Measurements from ENCODE around the gene MYO1G. TPM values are rescaled to one million over a fixed set of nuclear protein-coding genes. Genes with fewer than 3 reads are reported as not detected.

MYO1G gene
- total and polyA plus RNA-seq, 10 of the 15 experiments (the other 5 are each of a cell fraction or from before 2014, with no cell fraction given): 1.8 to 232 (median 134) TPM

DNA sequence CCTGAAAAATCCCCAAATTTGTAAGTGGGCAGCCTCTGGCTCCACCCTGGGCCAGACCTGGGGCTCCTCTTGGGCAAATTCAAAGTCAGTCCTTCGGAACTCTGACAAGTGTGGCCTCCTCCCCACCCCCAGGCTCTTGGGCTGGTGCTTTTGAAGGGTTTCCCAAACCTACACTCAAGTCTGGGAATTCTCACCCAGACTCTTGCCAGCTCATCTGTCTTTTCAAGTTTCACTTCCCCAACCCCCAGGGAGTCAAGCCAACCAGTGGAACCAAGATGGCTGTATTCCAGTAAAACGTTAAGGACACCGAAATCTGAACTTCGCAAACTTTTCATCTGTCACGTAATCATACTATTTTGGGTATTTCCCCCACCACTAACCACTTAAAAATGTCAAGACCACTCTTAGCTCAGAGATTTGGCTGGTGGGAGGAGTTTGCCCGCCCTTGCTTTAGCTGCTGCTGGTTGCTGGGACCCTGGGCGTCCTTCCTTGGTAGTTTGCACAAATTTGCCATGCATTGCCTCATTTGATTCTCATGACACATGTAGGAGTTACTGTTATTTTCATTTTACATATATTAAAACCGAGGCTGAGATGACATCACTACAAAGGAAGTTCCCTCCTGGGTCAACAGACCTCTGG is 1.7 kb upstream of the MYO1G start (continued):
- TF ChIP-seq, protein P1, sequence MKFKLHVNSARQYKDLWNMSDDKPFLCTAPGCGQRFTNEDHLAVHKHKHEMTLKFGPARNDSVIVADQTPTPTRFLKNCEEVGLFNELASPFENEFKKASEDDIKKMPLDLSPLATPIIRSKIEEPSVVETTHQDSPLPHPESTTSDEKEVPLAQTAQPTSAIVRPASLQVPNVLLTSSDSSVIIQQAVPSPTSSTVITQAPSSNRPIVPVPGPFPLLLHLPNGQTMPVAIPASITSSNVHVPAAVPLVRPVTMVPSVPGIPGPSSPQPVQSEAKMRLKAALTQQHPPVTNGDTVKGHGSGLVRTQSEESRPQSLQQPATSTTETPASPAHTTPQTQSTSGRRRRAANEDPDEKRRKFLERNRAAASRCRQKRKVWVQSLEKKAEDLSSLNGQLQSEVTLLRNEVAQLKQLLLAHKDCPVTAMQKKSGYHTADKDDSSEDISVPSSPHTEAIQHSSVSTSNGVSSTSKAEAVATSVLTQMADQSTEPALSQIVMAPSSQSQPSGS (IDR thresholded peaks at IDR 0.05; ENCODE audit: low read length): no peak
- TF ChIP-seq PML (IDR thresholded peaks at IDR 0.05; ENCODE audit: low read length) (no peak), CHD2 (IDR thresholded peaks at IDR 0.05; ENCODE audit: borderline replicate concordance, low read depth, low read length) (no peak), SMARCA5 (IDR thresholded peaks at IDR 0.05) (no peak), ETV6 (conservative IDR thresholded peaks at IDR 0.05 in 1 of 2, IDR thresholded peaks at IDR 0.05 in 1 of 2; ENCODE audit: borderline replicate concordance in 1 of 2, low read depth in 1 of 2) (peak in 1 of 2 experiments; percentile 75; a peak in 1 of 4 replicates), SUZ12 (IDR thresholded peaks at IDR 0.05; ENCODE audit: unreplicated experiment) (no peak), RELA (IDR thresholded peaks at IDR 0.05; ENCODE audit: borderline replicate concordance, partially characterized antibody) (peak; percentile 86), POLR2AphosphoS2 (IDR thresholded peaks at IDR 0.05; ENCODE audit: low read depth, low read length) (no peak), NRF1 (conservative IDR thresholded peaks at IDR 0.05; ENCODE audit: low read depth, low read length) (no peak), TAF1 (IDR thresholded peaks at IDR 0.05; ENCODE audit: borderline replicate concordance, low read depth, low read length) (no peak), ZNF24 (IDR thresholded peaks at IDR 0.05) (no peak; the same call in none of the 2 replicates), BMI1 (IDR thresholded peaks at IDR 0.05; ENCODE audit: borderline replicate concordance) (peak; percentile 34; the same call in 1 of the 2 replicates), ZNF622 (IDR thresholded peaks at IDR 0.05) (no peak), FOXM1 (IDR thresholded peaks at IDR 0.05; ENCODE audit: low read depth, low read length) (no peak), HDGF (IDR thresholded peaks at IDR 0.05) (no peak), NR2C1 (IDR thresholded peaks at IDR 0.05) (no peak; the same call in 1 of the 2 replicates), BCL11A (IDR thresholded peaks at IDR 0.05; ENCODE audit: low read depth, low read length) (peak; percentile 79), SMAD1 (IDR thresholded peaks at IDR 0.05; ENCODE audit: low read depth, partially characterized antibody) (peak; percentile 43), MYB (IDR thresholded peaks at IDR 0.05; ENCODE audit: borderline replicate concordance, low read depth, low read length) (peak; percentile 66; the same call in 1 of the 2 replicates), STAT3 (IDR thresholded peaks at IDR 0.05; ENCODE audit: low read depth, low read length) (peak; percentile 95)
- TF ChIP-seq, protein P2, sequence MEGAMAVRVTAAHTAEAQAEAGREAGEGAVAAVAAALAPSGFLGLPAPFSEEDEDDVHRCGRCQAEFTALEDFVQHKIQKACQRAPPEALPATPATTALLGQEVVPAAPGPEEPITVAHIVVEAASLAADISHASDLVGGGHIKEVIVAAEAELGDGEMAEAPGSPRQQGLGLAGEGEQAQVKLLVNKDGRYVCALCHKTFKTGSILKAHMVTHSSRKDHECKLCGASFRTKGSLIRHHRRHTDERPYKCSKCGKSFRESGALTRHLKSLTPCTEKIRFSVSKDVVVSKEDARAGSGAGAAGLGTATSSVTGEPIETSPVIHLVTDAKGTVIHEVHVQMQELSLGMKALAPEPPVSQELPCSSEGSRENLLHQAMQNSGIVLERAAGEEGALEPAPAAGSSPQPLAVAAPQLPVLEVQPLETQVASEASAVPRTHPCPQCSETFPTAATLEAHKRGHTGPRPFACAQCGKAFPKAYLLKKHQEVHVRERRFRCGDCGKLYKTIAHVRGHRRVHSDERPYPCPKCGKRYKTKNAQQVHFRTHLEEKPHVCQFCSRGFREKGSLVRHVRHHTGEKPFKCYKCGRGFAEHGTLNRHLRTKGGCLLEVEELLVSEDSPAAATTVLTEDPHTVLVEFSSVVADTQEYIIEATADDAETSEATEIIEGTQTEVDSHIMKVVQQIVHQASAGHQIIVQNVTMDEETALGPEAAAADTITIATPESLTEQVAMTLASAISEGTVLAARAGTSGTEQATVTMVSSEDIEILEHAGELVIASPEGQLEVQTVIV (IDR thresholded peaks at IDR 0.05; ENCODE audit: borderline replicate concordance, partially characterized antibody): no peak
- TF ChIP-seq, protein P3, sequence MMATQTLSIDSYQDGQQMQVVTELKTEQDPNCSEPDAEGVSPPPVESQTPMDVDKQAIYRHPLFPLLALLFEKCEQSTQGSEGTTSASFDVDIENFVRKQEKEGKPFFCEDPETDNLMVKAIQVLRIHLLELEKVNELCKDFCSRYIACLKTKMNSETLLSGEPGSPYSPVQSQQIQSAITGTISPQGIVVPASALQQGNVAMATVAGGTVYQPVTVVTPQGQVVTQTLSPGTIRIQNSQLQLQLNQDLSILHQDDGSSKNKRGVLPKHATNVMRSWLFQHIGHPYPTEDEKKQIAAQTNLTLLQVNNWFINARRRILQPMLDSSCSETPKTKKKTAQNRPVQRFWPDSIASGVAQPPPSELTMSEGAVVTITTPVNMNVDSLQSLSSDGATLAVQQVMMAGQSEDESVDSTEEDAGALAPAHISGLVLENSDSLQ (IDR thresholded peaks at IDR 0.05): peak; percentile 66
- TF ChIP-seq, protein P4, sequence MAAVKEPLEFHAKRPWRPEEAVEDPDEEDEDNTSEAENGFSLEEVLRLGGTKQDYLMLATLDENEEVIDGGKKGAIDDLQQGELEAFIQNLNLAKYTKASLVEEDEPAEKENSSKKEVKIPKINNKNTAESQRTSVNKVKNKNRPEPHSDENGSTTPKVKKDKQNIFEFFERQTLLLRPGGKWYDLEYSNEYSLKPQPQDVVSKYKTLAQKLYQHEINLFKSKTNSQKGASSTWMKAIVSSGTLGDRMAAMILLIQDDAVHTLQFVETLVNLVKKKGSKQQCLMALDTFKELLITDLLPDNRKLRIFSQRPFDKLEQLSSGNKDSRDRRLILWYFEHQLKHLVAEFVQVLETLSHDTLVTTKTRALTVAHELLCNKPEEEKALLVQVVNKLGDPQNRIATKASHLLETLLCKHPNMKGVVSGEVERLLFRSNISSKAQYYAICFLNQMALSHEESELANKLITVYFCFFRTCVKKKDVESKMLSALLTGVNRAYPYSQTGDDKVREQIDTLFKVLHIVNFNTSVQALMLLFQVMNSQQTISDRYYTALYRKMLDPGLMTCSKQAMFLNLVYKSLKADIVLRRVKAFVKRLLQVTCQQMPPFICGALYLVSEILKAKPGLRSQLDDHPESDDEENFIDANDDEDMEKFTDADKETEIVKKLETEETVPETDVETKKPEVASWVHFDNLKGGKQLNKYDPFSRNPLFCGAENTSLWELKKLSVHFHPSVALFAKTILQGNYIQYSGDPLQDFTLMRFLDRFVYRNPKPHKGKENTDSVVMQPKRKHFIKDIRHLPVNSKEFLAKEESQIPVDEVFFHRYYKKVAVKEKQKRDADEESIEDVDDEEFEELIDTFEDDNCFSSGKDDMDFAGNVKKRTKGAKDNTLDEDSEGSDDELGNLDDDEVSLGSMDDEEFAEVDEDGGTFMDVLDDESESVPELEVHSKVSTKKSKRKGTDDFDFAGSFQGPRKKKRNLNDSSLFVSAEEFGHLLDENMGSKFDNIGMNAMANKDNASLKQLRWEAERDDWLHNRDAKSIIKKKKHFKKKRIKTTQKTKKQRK (IDR thresholded peaks at IDR 0.05; ENCODE audit: low read depth, low read length): no peak

Measured in GM12878 (cell line).